ENCODE measurements around the gene PLB1.
"Not testable (repeated sequence)": the region's sequence is repeated elsewhere in the genome, so short reads cannot be mapped to it uniquely, and the experiment has no call there.

The PLB1 gene

GRCh38 chr2:28534817-28535216, 39.0 kb downstream of the PLB1 start:
- no peak for FAIRE-seq

- FAIRE-seq: no peak
Measured at GRCh38 chr2:28538134-28538533, 42.3 kb downstream of the PLB1 start.

- no peak for FAIRE-seq
Measured at GRCh38 chr2:28538652-28539051, 42.8 kb downstream of the PLB1 start.

GRCh38 chr2:28539118-28539541, 43.3 kb downstream of the PLB1 start:
- FAIRE-seq: no peak

GRCh38 chr2:28543316-28544035, 47.6 kb downstream of the PLB1 start:
- no peak for FAIRE-seq

- no peak for FAIRE-seq
Measured at GRCh38 chr2:28544036-28544346, 48.1 kb downstream of the PLB1 start.

- no peak for FAIRE-seq
Measured at GRCh38 chr2:28544405-28544921, 48.6 kb downstream of the PLB1 start.

- no peak for FAIRE-seq
Measured at GRCh38 chr2:28544922-28545589, 49.2 kb downstream of the PLB1 start.

- no peak for FAIRE-seq
Measured at GRCh38 chr2:28545590-28546200, 49.8 kb downstream of the PLB1 start.

- FAIRE-seq: no peak
Measured at GRCh38 chr2:28546242-28546641, 50.4 kb downstream of the PLB1 start.

- no peak for FAIRE-seq
Measured at GRCh38 chr2:28547223-28547860, 51.5 kb downstream of the PLB1 start.

- FAIRE-seq: no peak
Measured at GRCh38 chr2:28547906-28548600, 52.2 kb downstream of the PLB1 start.

- FAIRE-seq: not testable (repeated sequence)
Measured at GRCh38 chr2:28550345-28550744, 54.5 kb downstream of the PLB1 start.

- no peak for FAIRE-seq
Measured at GRCh38 chr2:28552045-28552823, 56.4 kb downstream of the PLB1 start.

- no peak for FAIRE-seq
Measured at GRCh38 chr2:28556303-28556702, 60.4 kb downstream of the PLB1 start.

GRCh38 chr2:28557389-28558131, 61.7 kb downstream of the PLB1 start:
- FAIRE-seq: no peak

GRCh38 chr2:28558158-28558820, 62.4 kb downstream of the PLB1 start:
- FAIRE-seq: no peak

- FAIRE-seq: no peak
Measured at GRCh38 chr2:28558918-28559317, 63.1 kb downstream of the PLB1 start.

- no peak for FAIRE-seq
Measured at GRCh38 chr2:28563869-28564268, 68.0 kb downstream of the PLB1 start.

- FAIRE-seq: no peak
Measured at GRCh38 chr2:28564346-28564745, 68.5 kb downstream of the PLB1 start.

GRCh38 chr2:28565033-28565432, 69.2 kb downstream of the PLB1 start:
- FAIRE-seq: no peak
